ENCODE measurements around the gene SDCCAG8. TPM values are rescaled to one million over a fixed set of nuclear protein-coding genes. Genes with fewer than 3 reads are reported as not detected.

SDCCAG8 gene
- total RNA-seq, 1 experiment from 2014 or later: 10.0 TPM

DNA sequence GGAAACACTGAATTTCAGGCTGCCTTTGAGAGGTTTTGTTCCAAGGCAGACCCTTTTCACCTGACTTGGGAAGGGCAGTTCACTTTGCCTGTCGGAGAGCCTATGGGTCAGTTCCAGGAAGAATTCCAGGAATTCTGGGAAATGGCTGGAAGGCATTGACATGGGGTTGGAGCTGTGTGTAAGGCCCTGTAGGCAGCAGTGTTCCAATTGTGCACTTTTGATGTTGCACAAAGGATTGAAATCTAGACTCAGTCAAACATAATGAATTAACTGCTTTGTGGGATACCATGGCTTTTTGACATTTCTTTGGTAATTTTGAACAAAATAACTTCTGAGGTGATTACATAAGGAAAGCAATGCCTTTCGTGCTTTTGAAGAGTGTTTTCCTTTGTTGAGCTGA, 184.6 kb downstream of the SDCCAG8 start:
- Histone ChIP-seq H4K20me1 (ENCODE audit: control insufficient read depth, insufficient read depth, insufficient read length) (no peaks in the 10 kb centered on the region), H3T11ph (ENCODE audit: low read length) (no peak overlapping the region), H3K27me3 (ENCODE audit: insufficient read depth, low read length) (no peaks in the 10 kb centered on the region), H3K23ac (ENCODE audit: insufficient read length, low read depth, low read length) (no peak overlapping the region), H2BK15ac (ENCODE audit: low read depth, low read length) (no peak overlapping the region), H4K91ac (ENCODE audit: insufficient read length, low read depth, low read length) (no peak overlapping the region), H3K18ac (ENCODE audit: insufficient read length, low read depth, low read length) (no peak overlapping the region), H3K4ac (ENCODE audit: low read depth, low read length) (no peak overlapping the region), H3K79me2 (ENCODE audit: insufficient read depth, low read length) (no peaks in the 10 kb centered on the region), H3K56ac (ENCODE audit: insufficient read length, low read depth, low read length) (no peak overlapping the region), H3K14ac (ENCODE audit: insufficient read depth, low read length) (no peak overlapping the region), H4K5ac (ENCODE audit: insufficient read length, low read depth, low read length) (no peak overlapping the region), H3K79me1 (ENCODE audit: insufficient read depth, low read depth, low read length, poor library complexity, severe bottlenecking) (no peaks in the 10 kb centered on the region), H3K9me3 (ENCODE audit: control insufficient read depth, low read depth, low read length) (no peaks in the 10 kb centered on the region), H2BK12ac (ENCODE audit: insufficient read length, low read depth, low read length) (no peak overlapping the region), H4K8ac (replicated peaks; ENCODE audit: insufficient read length, low read depth, low read length) (no peak overlapping the region), H3K27ac (ENCODE audit: insufficient read length, low read depth, low read length) (no peak overlapping the region), H3K9ac (ENCODE audit: extremely low read depth, insufficient read length, low read length) (no peak overlapping the region), H2AFZ (ENCODE audit: low read length) (no peak overlapping the region), H2AK5ac (ENCODE audit: insufficient read length, low read length) (no peak overlapping the region), H3K23me2 (ENCODE audit: insufficient read length, low read depth, low read length, poor library complexity, severe bottlenecking) (no peaks in the 10 kb centered on the region), H2BK120ac (ENCODE audit: low read depth, low read length, poor library complexity, severe bottlenecking) (no peak overlapping the region), H3K4me2 (ENCODE audit: insufficient read depth, insufficient read length, low read length) (no peak overlapping the region), H2BK5ac (ENCODE audit: insufficient read length, low read length) (no peak overlapping the region), H3K4me1 (ENCODE audit: insufficient read depth, low read length) (no peaks in the 10 kb centered on the region; the same call in 1 of the 2 replicates), H2BK20ac (ENCODE audit: low read depth, low read length, poor library complexity, severe bottlenecking) (no peak overlapping the region)
- no CpG with 5 or more reads among the region's 2 CpGs for WGBS (ENCODE audit: extremely low coverage, insufficient read length, low lambda C conversion rate)
- TF ChIP-seq CTCF (conservative IDR thresholded peaks at IDR 0.05): no peak
- H3K27ac Mint-ChIP-seq: no peak overlapping the region
- no peak for DNase-seq
- peaks cover 14 to 16% of the 10 kb centered on the region in 2 experiments for H3K4me1 Mint-ChIP-seq
- no peaks in the 10 kb centered on the region for H3K36me3 Mint-ChIP-seq (ENCODE audit: insufficient read depth in 1 of 3, low read depth in 3 of 3)
- no peaks in the 10 kb centered on the region for H3K27me3 Mint-ChIP-seq (ENCODE audit: low read depth)
- no peaks in the 10 kb centered on the region for H3K9me3 Mint-ChIP-seq
- no peak overlapping the region for H3K4me3 Mint-ChIP-seq
